Lower leg skin (tissue), 3 donors: ENCODE results near the gene TPSG1.
"Not testable (repeated sequence)": the region's sequence is repeated elsewhere in the genome, so short reads cannot be mapped to it uniquely, and the experiment has no call there.

ENCODE experiments used
- POLR2A ChIP-seq, 2 donors: fragments of 450-650 bp; IDR thresholded peaks; one replicate each; pipeline ENCODE4 v1.6.1; 2016 to 2017; ENCODE audit warnings: antibody characterized with exemption in 2 of 2, mild to moderate bottlenecking in 1 of 2, moderate library complexity in 1 of 2
- TF ChIP-seq, protein P1 (sequence below), 3 donors: fragments of 450-650 bp; IDR thresholded peaks; one replicate each; pipeline ENCODE4 v1.5.1; 2016; ENCODE audit warnings: antibody characterized with exemption in 3 of 3, mild to moderate bottlenecking in 3 of 3, moderate library complexity in 2 of 3

DNA sequence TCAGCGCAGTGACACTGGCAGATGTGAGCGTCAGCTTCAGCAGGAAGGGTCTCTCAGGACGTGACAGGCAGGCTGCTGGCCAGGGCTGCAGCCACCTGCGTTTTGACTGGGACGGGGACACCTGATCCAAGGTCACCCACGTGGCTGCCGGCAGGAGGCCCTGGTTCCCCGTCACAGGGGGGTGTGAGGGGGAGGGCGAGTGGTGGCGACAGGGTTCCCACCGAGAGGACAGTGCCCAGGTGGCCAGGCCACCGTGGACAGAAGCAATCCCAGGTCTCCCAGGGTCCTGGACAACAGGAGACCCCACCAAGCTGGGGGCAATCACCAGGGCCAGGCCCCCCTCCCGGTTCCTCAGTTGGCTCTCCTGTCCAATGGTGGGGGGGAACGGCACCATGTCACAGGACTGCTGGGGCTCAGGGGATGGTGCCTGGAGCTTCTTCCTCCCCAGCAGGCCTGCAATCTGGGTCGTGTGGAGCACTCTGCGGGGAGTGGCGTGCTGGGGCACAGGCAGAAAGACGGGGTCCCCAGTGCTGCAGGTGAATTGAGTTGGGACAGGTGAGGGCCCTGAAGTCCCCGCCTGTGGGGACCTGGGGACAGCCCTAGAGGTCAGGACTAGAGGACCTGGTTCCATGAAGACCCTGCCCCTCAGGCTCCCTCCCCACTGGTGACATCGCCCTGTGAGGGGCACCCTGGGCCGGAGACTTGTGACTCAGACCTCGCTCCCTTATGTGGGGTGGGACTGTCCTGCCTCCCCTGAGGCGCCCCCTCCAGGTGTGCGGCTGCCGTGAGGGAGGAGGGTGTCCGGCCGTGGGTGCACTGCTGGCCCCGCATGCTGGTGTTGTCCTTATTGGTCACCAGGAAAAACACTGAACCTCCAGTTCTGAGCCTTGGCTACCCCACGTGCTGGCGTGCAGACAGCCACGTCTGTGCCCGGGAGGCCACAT lies 19.1 kb upstream of the TPSG1 start:
- TF ChIP-seq POLR2A (IDR thresholded peaks at IDR 0.05): not testable (repeated sequence)
- TF ChIP-seq, protein P1, sequence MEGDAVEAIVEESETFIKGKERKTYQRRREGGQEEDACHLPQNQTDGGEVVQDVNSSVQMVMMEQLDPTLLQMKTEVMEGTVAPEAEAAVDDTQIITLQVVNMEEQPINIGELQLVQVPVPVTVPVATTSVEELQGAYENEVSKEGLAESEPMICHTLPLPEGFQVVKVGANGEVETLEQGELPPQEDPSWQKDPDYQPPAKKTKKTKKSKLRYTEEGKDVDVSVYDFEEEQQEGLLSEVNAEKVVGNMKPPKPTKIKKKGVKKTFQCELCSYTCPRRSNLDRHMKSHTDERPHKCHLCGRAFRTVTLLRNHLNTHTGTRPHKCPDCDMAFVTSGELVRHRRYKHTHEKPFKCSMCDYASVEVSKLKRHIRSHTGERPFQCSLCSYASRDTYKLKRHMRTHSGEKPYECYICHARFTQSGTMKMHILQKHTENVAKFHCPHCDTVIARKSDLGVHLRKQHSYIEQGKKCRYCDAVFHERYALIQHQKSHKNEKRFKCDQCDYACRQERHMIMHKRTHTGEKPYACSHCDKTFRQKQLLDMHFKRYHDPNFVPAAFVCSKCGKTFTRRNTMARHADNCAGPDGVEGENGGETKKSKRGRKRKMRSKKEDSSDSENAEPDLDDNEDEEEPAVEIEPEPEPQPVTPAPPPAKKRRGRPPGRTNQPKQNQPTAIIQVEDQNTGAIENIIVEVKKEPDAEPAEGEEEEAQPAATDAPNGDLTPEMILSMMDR (IDR thresholded peaks at IDR 0.05): not testable (repeated sequence)
